Skin of body (tissue), 2 donors: ENCODE data around the gene HECTD1. TPM values are rescaled to one million over a fixed set of nuclear protein-coding genes. Genes with fewer than 3 reads are reported as not detected.
"Not testable (repeated sequence)": the region's sequence is repeated elsewhere in the genome, so short reads cannot be mapped to it uniquely, and the experiment has no call there.

Source experiments
- DNase-seq: peaks from one replicate; lab custom pipeline; 2025; lab: John Stamatoyannopoulos, UW
- total RNA-seq: library from RNA; depleted of rRNA; stranded (reverse); fragments of >200 nt; gene quantifications from one replicate; pipeline ENCODE4 v1.2.3, GENCODE V29; 2014

The HECTD1 gene
- total RNA-seq, 1 donor from 2014 or later, result 273 TPM

DNA sequence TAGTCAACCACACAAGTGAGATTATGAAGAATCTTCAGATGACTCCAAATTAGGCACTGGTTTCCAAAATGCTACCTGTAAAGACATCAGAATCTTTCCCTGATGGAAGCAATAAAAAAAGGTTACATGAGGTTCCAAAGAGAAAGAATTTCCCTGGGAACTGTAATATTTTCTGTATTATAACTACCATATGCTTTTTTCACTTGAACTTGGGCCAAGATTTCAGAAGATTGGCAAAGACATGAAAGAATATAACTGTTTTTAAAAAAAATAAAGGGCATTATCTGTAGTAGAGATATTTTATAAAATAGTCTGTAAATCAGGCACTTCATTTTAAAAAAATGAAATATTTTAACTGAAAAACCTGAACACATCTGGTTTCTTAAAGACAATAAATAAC, 12.9 kb downstream of the HECTD1 start:
- DNase-seq, result no peak

DNA sequence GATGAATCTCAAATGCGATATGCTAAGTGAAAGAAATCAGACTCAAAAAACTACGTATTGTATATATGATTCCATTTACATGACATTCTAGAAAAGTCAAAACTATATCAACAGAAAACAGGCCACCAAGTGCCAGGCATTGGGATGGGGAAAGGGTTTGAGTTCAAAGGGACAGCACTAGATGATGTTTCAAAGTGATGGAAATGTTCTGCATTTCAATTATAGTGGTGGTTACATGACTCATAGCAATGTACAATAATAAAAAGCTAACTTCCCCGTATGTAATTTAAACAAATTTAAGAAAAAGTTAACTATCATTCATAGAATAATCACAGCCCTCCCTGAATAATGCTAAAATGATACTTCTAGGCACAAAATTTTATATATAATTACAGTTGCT, 13.5 kb downstream of the HECTD1 start:
- DNase-seq, result no peak

GRCh38 chr14:31192544-31192943, 15.0 kb downstream of the HECTD1 start:
- DNase-seq, result not testable (repeated sequence)

DNA sequence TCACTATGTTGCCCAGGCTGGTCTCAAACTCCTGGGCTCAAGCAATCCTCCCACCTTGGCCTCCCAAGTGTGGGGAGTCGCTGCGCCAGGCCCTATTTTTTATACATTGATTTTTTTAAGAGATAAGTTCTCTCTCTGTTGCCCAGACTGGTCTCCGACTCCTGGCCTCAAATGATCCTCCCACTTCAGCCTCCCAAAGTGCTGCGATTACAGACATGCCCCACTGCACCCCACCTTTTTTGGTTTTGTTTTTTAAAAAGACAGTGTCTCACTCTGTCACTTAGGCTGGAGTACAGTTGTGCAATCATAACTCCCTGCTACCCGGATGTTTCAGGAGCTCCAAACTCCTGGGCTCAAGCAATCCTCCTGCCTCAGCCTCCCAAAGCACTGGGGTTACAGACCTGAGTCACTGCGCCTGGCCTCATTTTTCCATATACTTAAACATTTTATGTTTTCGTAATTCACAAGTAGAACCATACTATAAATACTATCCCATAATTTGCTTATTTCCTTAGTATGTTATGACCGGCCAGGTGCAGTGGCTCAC, 16.8 kb downstream of the HECTD1 start:
- no peak for DNase-seq

DNA sequence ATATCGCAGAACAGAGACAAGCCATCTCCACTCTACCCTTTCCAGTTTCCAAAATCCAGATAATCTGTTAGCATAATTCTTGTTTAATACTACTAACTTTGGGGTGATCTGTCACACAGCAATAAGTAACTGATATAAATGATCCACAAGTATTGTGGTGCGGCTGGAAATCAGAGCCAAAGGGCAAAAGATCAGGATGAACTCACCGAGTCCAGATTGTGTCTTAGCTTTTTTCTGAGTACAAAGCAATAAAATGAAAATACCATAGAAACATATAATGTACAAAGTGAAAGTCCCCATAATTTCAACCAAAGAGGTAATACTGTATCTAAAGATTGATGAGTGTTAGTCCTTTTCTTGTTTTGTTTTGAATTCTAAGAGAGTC, 17.4 kb downstream of the HECTD1 start:
- DNase-seq, result no peak

DNA sequence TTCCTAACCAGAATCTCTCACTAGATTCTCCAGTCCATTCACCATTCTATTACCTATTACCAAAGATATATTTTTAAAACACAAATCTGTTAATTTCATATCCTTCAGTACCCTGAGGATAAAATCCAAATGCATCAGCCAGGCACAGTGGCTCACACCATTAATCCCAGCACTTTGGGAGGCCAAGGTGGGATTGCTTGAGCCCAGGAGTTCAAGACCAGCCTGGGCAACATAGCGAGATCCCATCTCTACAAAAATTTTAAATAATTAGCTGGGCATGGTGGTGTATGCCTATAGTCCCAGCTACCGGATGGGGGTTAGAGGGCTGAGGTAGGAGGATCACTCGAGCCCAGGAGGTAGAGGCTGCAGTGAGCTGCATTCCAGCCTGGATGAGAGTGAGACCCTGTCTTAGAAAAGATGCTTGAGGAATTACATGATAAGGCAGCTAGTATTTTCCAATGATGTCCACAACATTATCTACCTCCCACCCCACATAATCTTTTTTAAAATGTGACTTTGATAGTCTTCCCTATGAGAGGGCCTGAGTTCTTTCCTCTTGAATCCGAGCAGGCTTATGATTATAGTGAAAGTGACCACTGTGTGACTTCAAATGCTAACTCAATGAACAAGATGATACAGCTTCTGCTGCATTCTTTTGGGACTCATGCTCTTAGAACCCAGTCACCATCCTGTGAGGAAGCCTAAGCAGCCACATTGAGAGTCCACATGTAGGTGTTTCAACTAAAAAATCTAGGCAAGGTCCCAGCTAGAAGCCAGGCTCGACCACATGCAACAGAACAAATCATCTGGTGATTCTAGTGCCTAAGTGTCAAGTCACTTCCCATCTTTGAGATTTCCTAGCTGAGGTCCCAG, 18.0 kb downstream of the HECTD1 start:
- no peak for DNase-seq

DNA sequence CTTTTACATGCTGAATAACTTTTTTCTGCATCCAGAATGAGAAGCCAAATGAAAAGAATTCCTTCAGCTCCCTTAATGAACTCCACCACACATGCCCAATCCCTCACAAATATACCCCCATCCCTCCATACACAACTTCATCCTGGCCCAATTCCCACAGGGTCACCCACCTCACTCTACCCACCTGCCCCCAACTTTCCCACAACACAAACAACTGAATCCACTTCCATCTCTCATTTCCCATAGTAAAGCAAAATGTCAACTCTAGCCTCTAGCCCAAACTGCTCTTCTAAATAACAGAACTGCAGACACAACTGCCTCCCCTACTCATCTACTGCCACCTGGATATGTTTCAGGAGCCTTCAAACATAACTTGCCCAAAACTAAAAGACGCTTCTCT, 18.8 kb downstream of the HECTD1 start:
- DNase-seq, result no peak

- not testable (repeated sequence) for DNase-seq
Observed at GRCh38 chr14:31182016-31182415, 25.6 kb downstream of the HECTD1 start.

GRCh38 chr14:31181271-31181670, 26.3 kb downstream of the HECTD1 start:
- DNase-seq, result no peak

- DNase-seq, result no peak
Observed at GRCh38 chr14:31180299-31181051, 27.1 kb downstream of the HECTD1 start.

DNA sequence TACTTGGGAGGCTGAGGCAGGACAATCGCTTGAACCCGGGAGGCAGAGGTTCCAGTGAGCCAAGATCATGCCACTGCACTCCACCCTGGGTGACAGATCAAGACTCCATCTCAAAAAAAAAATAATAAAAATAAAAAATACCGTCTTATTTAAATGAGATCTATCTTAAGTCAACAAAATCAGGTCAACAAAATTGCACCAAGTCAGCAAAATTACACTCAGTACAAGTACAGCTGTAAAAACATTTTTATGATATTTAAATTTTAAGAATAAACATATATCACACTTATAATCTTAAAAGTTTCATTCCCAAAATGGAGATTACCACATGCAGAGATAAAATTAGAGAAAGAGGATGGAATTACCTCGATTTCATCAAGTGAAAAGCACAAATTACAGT, 33.2 kb downstream of the HECTD1 start:
- DNase-seq, result no peak

- DNase-seq, result no peak
Observed at GRCh38 chr14:31173120-31173837, 34.3 kb downstream of the HECTD1 start.

GRCh38 chr14:31172084-31172483, 35.5 kb downstream of the HECTD1 start:
- no peak for DNase-seq

GRCh38 chr14:31170411-31170810, 37.2 kb downstream of the HECTD1 start:
- no peak for DNase-seq

- DNase-seq, result no peak
Observed at GRCh38 chr14:31169877-31170276, 37.7 kb downstream of the HECTD1 start.

DNA sequence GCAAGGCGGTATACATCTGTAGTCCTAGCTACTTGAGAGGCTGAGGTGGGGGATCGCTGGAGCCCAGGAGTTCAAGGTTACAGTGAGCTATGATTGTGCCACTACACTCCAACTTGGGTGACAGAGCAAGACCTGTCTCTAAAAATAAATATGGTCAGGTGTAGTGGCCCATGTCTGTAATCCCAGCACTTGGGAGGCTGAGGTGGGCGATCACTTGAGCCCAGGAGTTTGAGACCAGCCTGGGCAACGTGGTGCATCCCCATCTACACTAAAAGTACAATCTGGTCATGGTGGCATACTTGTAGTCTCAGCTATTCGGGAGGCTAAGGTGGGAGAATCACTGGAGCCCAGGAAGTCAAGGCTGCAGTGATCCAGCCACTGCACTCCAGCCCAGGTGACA, 40.6 kb downstream of the HECTD1 start:
- DNase-seq, result no peak

GRCh38 chr14:31166271-31166561, 41.4 kb downstream of the HECTD1 start:
- DNase-seq, result no peak

DNA sequence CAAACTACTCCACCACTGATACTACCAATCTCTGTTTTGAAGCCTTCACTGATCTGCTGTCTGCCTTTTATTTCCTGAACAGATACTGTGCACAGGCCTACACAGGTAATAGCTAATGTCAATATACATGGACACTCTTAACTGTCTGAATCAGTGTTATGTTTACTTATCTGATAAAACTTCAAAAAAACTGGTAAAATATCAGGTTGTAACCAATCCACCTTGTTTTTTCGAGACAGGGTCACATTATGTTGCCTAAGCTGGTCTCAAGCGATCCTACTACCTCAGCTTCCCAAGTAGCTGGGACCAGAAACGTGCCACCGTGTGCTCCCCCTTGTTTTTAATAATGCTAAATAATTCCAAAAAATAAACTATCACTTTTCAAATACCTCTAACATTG, 43.5 kb downstream of the HECTD1 start:
- DNase-seq, result no peak

DNA sequence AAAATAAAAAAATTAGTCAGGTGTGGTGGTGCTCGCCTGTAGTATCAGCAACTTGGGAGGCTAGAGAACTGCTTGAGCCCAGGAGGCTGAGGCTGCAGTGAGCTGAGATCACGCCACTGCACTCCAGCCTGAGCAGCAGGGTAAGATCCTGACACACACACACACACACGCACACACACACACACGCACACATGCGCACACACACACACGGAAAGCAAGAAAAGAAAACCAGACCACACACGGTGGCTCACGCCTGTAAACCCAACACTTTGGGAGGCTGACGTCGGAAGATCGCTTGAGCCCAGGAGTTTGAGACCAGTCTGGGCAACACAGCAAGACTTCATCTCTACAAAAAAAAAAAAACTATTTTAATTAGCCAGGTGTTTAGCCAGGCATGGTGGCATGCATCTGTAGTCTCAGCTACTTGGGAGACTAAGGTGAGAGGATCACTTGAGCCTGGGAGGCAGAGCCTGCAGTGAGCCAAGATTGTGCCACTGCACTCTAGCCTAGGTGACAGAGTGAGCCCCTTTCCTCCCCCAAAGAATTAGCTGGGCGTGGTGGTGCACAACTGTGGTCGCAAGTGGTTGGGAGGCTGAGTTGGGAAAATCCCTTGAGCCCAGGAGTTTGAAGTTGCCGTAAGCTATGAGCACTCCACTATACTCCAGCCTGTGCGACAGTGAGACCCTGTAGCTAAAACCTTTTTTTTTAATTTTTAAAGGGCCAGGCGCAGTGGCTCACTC, 44.5 kb downstream of the HECTD1 start:
- no peak for DNase-seq

GRCh38 chr14:31161274-31161673, 46.3 kb downstream of the HECTD1 start:
- DNase-seq, result no peak

DNA sequence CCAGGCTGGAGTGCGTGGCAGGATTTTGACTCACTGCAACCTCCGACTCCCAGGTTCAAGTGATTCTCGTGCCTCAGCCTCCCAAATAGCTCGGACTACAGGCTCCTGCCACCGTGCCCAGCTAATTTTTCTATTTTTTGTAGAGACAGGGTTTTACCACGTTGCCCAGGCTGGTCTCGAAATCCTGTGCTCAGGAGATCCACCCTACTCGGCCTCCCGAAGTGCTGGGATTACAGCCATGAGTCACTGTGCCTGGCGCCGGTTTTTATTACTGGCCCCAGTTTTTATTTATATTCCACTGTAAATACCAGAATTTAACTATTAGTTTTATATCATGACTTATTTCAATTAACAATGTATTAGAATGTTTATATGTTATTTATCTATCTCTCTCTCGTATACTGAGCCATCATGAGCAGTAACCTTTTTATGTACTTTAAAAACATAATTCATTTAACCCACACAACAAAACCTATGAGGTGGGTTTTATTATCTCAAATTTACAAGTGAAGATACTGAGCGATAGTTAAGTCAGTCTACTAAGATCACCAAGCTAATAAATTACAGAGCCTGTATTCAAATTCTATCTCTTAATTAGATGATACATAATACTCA, 47.8 kb downstream of the HECTD1 start:
- DNase-seq, result no peak
